K562 (cell line): Measurements from ENCODE around the gene PDZD2. TPM values are rescaled to one million over a fixed set of nuclear protein-coding genes. Genes with fewer than 3 reads are reported as not detected.

Source experiments
- ELF4 ChIP-seq: fragments of 450-650 bp; formaldehyde crosslinking; IDR thresholded peaks from 2 replicates; pipeline ENCODE4 v1.4.0; 2022; ENCODE audit warnings: missing genetic modification characterization
- FUS ChIP-seq: fragments of 200-400 bp; formaldehyde crosslinking; optimal IDR thresholded peaks from 2 replicates; pipeline ENCODE3; 2017; ENCODE audit warnings: low read depth, low read length
- ZSCAN29 ChIP-seq: fragments of 450-650 bp; IDR thresholded peaks from 2 replicates; pipeline ENCODE4 v1.6.1; 2017
- polyA plus RNA-seq, 8 experiments: library from polyadenylated mRNA; depleted of rRNA in 4 of 8; stranded (reverse) in 5 of 8; unstranded in 3 of 8; fragments of >200 nt; fragmentation: Nextera tagmentation in 2 of 8; fragmentation: Illumina TruSeq in 1 of 8; extraction: Ambion mirVana in 2 of 8; extraction: Trizol in 1 of 8; gene quantifications; 2 replicates each; pipeline versions ENCODE4 v1.2.1 to v1.2.3, GENCODE V29; 2011 to 2014; ENCODE audit warnings: inconsistent platforms in 1 of 8, missing spikeins in 1 of 8
- total RNA-seq, 7 experiments: library from RNA; depleted of rRNA in 6 of 7; stranded (reverse); fragments of >200 nt in 6 of 7; fragmentation: Illumina TruSeq in 2 of 7; extraction: Trizol in 2 of 7; gene quantifications; 2 replicates each; pipeline versions ENCODE4 v1.2.1 to v1.2.3, GENCODE V29; 2011 to 2021; ENCODE audit warnings: low replicate concordance in 1 of 7
- TF ChIP-seq, protein P1 (sequence below): sonication (generic); formaldehyde crosslinking; IDR thresholded peaks from 2 replicates; pipeline ENCODE4 v1.8.1; 2023; ENCODE audit warnings: missing genetic modification reagents, mild to moderate bottlenecking, borderline replicate concordance
- TF ChIP-seq, protein P2 (sequence below), 2 experiments: fragments of 450-650 bp in 1 of 2; IDR thresholded peaks; 2 replicates each; pipeline ENCODE4 v1.6.1; 2011 to 2017; ENCODE audit warnings: low read depth in 2 of 2, antibody characterized with exemption in 1 of 2, borderline replicate concordance in 1 of 2, low read length in 1 of 2, mild to moderate bottlenecking in 1 of 2, mixed read lengths in 1 of 2; ENCODE audit not compliant: control insufficient read depth in 1 of 2

PDZD2 gene
- total and polyA plus RNA-seq, 9 of the 15 experiments (the other 6 are each of a cell fraction or from before 2014, with no cell fraction given) = 0.02 to 0.08 (median 0.04) TPM; not detected in 6

DNA sequence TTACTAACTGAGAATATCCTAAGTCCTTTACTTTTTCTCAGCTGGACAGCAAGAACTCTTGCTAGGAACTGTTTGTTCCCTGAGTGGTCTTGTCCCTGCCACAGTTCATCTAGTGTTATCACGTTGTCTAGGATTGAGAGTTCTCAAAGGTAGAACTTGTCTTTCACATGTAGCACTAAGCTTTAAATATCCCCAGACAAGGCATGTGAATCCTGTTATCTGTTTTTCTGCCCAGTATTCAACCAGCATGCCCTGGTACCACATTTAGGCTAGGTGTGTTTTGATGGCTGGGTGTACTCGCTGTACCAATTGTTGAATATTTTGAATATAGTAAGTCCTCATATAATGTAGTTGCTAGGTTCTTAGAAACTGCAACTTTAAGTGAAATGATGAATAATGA is 27.9 kb upstream of the PDZD2 start (continued):
- TF ChIP-seq, protein P1, sequence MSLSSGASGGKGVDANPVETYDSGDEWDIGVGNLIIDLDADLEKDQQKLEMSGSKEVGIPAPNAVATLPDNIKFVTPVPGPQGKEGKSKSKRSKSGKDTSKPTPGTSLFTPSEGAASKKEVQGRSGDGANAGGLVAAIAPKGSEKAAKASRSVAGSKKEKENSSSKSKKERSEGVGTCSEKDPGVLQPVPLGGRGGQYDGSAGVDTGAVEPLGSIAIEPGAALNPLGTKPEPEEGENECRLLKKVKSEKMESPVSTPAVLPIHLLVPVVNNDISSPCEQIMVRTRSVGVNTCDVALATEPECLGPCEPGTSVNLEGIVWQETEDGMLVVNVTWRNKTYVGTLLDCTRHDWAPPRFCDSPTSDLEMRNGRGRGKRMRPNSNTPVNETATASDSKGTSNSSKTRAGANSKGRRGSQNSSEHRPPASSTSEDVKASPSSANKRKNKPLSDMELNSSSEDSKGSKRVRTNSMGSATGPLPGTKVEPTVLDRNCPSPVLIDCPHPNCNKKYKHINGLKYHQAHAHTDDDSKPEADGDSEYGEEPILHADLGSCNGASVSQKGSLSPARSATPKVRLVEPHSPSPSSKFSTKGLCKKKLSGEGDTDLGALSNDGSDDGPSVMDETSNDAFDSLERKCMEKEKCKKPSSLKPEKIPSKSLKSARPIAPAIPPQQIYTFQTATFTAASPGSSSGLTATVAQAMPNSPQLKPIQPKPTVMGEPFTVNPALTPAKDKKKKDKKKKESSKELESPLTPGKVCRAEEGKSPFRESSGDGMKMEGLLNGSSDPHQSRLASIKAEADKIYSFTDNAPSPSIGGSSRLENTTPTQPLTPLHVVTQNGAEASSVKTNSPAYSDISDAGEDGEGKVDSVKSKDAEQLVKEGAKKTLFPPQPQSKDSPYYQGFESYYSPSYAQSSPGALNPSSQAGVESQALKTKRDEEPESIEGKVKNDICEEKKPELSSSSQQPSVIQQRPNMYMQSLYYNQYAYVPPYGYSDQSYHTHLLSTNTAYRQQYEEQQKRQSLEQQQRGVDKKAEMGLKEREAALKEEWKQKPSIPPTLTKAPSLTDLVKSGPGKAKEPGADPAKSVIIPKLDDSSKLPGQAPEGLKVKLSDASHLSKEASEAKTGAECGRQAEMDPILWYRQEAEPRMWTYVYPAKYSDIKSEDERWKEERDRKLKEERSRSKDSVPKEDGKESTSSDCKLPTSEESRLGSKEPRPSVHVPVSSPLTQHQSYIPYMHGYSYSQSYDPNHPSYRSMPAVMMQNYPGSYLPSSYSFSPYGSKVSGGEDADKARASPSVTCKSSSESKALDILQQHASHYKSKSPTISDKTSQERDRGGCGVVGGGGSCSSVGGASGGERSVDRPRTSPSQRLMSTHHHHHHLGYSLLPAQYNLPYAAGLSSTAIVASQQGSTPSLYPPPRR = no peak
- TF ChIP-seq ZSCAN29 (no peak), FUS (no peak), ELF4 (CRISPR knock-in tag) (no peak)
- TF ChIP-seq, protein P2, sequence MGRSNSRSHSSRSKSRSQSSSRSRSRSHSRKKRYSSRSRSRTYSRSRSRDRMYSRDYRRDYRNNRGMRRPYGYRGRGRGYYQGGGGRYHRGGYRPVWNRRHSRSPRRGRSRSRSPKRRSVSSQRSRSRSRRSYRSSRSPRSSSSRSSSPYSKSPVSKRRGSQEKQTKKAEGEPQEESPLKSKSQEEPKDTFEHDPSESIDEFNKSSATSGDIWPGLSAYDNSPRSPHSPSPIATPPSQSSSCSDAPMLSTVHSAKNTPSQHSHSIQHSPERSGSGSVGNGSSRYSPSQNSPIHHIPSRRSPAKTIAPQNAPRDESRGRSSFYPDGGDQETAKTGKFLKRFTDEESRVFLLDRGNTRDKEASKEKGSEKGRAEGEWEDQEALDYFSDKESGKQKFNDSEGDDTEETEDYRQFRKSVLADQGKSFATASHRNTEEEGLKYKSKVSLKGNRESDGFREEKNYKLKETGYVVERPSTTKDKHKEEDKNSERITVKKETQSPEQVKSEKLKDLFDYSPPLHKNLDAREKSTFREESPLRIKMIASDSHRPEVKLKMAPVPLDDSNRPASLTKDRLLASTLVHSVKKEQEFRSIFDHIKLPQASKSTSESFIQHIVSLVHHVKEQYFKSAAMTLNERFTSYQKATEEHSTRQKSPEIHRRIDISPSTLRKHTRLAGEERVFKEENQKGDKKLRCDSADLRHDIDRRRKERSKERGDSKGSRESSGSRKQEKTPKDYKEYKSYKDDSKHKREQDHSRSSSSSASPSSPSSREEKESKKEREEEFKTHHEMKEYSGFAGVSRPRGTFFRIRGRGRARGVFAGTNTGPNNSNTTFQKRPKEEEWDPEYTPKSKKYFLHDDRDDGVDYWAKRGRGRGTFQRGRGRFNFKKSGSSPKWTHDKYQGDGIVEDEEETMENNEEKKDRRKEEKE (IDR thresholded peaks at IDR 0.05; ENCODE audit: borderline replicate concordance in 1 of 2, control insufficient read depth in 1 of 2, low read depth in 2 of 2, low read length in 1 of 2) = no peak
